Amniotic epithelial cell (primary cell): ENCODE results near the gene TUBD1.
"Not testable (repeated sequence)": the region's sequence is repeated elsewhere in the genome, so short reads cannot be mapped to it uniquely, and the experiment has no call there.

Experiments used
- DNase-seq: peaks from one replicate; pipeline ENCODE4 v3.0.0-alpha.2; 2010; ENCODE audit warnings: low read depth

Gene TUBD1

GRCh38 chr17:59873414-59873813 lies 19.3 kb downstream of the TUBD1 start:
- not testable (repeated sequence) for DNase-seq

- no peak for DNase-seq
These were observed 20.4 kb downstream of the TUBD1 start for GRCh38 chr17:59872351-59872750.

GRCh38 chr17:59870482-59870881 lies 22.3 kb downstream of the TUBD1 start:
- no peak for DNase-seq

DNA sequence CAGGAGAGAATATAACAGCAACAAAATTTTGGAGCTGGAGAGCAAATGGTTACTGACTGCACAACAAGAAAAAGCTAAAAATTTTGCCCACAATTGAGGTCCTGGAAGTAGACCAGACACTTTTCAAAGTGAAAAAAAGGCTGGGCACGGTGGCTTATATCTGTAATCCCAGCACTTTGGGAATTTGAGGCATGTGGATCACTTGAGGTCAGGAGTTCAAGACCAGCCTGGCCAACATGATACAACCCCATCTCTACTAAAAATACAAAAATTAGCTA lies 22.9 kb downstream of the TUBD1 start:
- no peak for DNase-seq

GRCh38 chr17:59863616-59864015 lies 29.1 kb downstream of the TUBD1 start:
- DNase-seq = no peak

DNA sequence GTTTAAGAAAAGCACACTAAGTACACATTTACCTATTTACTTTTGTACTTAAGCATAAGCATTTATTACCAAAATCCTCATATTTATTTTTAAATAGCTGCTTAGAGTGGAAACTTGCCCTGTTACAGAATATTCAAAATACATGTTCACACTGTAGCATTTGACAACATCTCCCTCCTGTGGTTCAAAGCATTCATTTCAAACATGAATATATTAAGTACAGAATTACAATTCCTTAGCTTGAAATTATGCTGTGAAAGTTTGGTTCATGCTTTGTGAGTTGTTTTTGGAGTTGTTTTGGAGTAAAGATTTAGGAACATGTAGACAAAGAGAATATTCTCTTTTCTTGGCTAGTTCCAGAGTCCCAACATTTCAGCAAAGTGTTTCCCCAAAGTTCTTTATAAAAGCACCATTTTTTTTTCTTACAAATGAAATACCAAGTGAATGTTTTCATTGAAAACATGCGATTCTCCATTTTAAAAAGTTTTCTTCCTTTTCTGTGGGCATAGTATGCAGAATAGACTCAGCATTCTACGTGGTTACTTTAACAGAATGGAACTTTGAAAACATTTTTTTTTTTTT lies 33.2 kb downstream of the TUBD1 start:
- DNase-seq = peak; percentile 69

- DNase-seq = no peak
These were observed 33.8 kb downstream of the TUBD1 start for GRCh38 chr17:59858932-59859331.

- DNase-seq = no peak
These were observed 34.5 kb downstream of the TUBD1 start for GRCh38 chr17:59858167-59858816.

GRCh38 chr17:59856859-59857794 lies 35.6 kb downstream of the TUBD1 start:
- DNase-seq = no peak

- DNase-seq = not testable (repeated sequence)
These were observed 38.6 kb downstream of the TUBD1 start for GRCh38 chr17:59853919-59854729.

- peak; percentile 90 for DNase-seq
These were observed 39.4 kb downstream of the TUBD1 start for GRCh38 chr17:59853168-59853918.

GRCh38 chr17:59852847-59853167 lies 39.9 kb downstream of the TUBD1 start:
- not testable (repeated sequence) for DNase-seq

GRCh38 chr17:59851439-59852375 lies 41.0 kb downstream of the TUBD1 start:
- peak; percentile 100 for DNase-seq

GRCh38 chr17:59850311-59850710 lies 42.4 kb downstream of the TUBD1 start:
- not testable (repeated sequence) for DNase-seq

- DNase-seq = peak; percentile 93
These were observed 44.0 kb downstream of the TUBD1 start for GRCh38 chr17:59848778-59849177.

GRCh38 chr17:59848385-59848668 lies 44.4 kb downstream of the TUBD1 start:
- DNase-seq = no peak

DNA sequence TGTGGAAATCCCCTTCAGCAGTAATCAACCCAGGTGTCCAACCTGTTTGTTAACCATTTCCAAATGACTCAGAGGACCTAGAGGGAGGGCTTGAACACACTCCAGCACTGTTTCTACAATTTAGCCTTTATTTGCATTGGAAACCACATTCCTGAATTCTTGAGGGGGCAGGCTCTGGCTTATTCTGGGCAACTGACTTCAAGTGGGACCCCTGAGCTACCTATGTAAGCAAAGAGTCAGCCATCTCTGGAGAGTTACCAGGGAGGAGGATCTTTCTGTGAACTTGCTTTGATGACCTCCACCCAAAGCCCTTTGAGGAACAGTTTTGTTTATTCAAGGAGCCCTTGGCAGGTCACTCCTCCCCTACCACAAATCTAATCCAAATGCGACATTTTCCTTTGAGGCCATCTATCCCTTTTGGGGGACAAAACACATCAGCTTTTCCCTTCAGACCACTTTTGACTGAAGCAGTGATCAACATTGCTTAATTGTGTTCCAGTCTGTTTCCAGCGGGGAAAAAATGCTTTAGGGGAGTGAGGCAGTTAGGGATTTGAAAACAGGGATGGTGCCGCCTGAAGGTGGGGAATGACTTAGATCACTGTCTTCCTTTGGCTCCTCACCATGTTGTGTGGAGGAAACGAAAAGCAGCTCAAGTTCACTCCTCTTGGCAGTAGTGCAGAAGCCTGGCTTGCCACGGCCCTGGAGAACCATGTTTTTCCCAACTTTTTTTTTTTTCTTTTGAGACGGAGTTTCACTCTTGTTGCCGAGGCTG lies 46.2 kb downstream of the TUBD1 start:
- DNase-seq = peak; percentile 85

DNA sequence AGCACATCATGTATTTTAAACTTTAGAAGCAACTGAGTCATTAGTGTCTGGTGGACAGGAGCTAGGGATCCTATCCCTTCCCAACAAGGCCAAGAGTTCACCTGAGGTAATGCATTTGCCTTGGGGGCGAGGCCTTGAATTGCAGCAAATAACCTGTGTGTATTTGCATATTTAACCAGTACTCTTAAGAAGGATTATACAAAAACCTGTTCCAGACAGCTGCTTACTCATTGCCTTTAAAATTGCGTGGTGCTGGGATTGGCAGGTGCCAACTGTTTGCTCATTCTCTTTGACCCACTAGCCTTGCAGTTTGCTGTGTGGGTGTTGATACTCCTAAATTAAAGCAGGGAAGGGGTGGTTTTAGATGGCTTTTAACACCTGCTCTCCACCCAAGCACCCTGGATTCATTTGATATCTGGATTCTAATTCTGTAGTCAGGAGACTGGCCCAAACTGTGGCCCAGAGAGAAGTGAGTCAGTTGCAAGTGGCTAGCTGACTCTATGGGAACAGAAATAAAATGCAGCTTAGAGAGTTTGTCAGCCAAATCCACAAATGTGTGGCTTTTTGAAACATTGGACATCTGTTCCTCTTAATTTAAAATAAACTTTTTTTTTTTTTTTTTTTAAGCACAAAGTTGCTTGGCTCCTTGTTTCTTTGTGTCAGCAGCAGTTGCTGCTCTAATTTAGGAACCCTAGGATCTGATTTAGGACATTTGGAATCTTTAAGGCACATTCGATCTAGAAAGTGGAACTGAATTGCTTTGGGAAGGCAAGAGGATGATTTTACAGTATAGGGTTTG lies 46.9 kb downstream of the TUBD1 start:
- peak; percentile 92 for DNase-seq
